RPMI8226 (cell line): ENCODE results near the gene SVIP.

ENCODE experiments used
- DNase-seq: peaks from one replicate; pipeline ENCODE4 v3.0.0-alpha.2; 2015

Gene SVIP, protein sequence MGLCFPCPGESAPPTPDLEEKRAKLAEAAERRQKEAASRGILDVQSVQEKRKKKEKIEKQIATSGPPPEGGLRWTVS

DNA sequence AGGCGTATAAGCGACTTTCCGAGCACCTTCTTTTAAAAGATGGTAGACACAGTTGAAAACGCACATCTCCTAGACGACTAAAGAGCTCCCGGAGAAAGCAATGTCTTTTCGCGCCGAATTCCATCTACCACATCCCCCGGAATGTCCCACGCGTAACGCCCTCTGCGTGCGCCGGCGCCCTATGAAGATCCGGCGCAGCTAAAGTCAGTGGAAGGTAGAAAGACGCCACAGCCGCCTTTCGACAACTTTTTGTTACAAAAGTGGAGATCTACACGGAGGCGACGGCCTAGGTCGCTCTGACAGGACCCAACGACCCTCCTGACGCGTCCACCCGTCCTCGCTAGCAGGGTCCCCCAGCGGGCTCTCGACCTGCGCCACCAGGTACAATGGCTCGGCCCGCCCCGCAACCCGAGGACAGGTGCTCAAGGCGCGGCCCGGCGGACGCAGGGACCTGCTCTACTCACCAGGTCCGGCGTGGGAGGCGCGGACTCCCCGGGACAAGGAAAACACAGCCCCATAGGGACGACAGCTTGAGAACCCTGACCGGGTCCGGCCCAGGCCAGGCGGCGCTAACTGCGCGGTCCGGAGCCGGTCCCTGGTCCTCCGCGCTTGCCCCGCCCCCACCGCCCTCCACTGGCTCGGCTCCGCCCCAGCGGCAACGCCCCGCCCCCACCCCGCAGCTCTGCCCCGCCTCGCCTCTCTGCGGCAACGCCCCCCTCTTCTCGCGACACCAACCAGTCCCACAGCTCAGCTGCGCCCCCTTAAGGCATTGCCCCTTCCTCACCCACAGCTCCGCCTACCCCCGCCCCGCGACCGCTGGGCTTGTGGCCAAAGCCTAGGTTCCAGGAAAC, at the start of gene SVIP:
TSS of gene SVIP (minus strand) at position 571 of the 851 bp plus-strand sequence. CDS start at position 518, 53 bp downstream.
- peak; percentile 94 for DNase-seq

DNA sequence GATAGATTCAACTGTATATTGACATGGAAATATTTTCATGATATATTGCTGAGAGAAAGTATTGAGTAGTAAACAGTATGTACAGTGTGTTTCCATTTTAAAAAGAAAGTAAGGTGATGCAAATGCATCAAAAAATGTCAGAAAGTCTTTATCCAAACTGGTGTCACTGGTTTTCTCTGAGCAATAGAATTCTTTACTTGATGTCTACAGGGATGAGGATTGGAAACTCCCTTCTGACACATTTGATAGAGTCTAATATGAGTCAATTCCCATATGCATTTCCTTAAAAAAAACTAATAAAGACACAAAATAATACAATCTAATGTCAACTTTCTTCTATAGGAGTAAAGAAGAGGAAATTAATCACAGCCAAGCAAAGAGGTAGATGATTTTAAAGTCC, 49.0 kb upstream of the SVIP start:
- no peak for DNase-seq

DNA sequence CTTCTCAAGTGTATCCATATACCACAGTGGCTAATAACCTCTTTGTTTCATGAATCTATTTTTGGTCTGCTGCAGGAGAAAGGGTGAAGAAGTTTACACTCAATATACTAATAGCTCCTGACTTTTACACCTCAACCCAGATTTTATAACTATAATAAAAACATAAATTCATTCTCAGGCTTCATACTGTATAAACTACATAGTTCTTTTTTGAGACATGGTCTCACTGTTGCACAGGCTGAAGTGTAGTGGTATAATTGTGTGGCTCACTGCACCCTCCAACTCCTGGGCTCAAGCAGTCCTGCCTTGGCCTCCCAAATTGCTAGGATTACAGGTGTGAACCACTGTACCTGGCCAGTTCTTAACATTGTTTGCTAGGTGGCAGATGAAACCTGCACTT, 48.4 kb upstream of the SVIP start:
- DNase-seq = no peak

DNA sequence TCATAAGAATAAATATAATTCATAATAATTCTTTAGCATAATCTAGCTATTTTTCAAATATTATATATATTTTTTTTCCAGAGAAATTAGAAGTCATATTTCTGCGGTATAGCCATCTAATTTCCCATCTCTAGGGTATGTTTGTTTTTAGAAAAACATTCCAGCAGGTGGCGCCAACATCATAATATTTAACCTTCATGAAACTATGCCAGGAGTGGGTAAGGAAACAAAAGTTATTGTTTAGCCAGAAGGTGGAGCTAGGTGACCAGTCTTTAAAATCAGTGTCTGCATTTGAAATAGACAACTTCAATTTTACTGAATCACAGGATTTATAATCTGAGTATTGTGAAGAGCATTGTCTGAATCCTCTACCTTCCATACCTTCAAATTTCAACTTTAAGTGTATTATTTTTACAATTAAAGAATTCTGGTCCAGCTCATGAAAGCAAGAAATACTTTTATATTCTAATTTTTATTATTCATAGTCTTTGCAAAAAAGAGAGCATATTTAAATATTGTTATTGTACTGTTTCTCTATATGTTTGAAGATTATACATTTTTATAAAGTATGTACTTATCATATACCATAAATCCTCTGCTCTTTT, 46.4 kb upstream of the SVIP start:
- DNase-seq = peak; percentile 80

- no peak for DNase-seq
Measured at GRCh38 chr11:22869325-22869724, 39.7 kb upstream of the SVIP start.

GRCh38 chr11:22860241-22860640, 30.6 kb upstream of the SVIP start, which contains the start of gene CCDC179:
Gene CCDC179, minus strand, starts transcription at chr11:22860474. Its CDS starts 53 bp downstream, at chr11:22860421.
- no peak for DNase-seq

DNA sequence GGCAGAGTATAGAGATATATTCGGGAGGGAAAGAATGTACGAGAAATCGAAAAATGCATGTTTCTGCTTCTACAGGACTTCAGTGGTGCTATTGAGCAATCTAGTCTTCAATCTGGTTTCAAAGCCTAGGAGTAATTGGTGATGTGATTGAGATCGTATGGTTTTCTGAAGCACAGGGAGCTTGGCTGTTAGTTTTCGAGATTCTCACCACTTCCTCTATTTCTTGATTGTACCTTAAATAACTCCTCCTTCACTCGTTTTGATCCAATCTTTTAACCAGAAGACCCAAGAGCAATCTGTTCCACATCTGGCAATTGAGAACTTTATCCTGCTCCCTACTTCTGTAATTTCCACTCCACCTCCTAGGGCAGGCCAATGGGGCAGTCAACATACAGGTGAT, 30.2 kb upstream of the SVIP start:
- DNase-seq = no peak

GRCh38 chr11:22851477-22851876, 21.9 kb upstream of the SVIP start:
- DNase-seq = no peak

- no peak for DNase-seq
Measured at GRCh38 chr11:22846726-22847125, 17.1 kb upstream of the SVIP start.

- DNase-seq = no peak
Measured at GRCh38 chr11:22832315-22833015, 2.9 kb upstream of the SVIP start.

- no peak for DNase-seq
Measured at GRCh38 chr11:22830082-22830414, 447 bp upstream of the SVIP start.

- peak; percentile 26 for DNase-seq
Measured at GRCh38 chr11:22828373-22828772, 1.2 kb downstream of the SVIP start.

DNA sequence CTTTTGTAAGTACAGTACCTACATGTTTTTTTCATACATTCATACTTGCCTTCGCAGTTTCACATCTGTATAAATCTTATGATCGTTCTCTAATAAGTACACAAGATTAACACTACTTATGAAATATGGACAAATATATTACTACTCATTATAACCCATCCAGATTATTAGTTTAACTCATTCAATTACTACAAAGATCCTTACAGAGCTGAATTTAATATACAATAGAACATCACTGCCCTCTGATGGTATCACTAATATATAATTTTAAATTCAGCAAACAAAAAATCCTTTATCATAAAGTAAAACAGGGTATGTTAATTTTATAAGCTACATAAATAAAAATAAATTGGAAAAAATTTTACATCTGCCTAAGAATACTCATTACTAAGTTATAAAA, 7.4 kb downstream of the SVIP start:
- no peak for DNase-seq

DNA sequence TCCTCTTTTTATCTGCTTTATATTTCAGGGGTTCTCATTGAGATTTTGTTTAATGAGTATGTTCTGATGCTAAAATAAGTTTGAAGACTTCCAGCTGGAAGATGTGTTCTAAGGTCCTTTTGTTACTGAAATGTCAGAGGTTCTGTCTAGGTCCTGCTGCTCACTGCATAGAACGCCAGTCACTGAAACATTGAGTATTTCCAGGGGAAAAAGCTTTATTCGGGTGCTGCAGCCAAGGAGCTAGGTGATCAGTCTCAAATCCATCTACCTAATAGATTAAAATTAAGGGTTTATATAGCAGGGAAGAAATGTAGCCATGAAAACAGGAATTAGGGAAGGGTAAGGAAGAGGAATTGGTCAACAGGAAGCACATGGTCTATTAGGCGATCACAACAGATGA, 19.7 kb downstream of the SVIP start:
- no peak for DNase-seq

GRCh38 chr11:22808571-22809197, 20.9 kb downstream of the SVIP start:
- peak; percentile 73 for DNase-seq

DNA sequence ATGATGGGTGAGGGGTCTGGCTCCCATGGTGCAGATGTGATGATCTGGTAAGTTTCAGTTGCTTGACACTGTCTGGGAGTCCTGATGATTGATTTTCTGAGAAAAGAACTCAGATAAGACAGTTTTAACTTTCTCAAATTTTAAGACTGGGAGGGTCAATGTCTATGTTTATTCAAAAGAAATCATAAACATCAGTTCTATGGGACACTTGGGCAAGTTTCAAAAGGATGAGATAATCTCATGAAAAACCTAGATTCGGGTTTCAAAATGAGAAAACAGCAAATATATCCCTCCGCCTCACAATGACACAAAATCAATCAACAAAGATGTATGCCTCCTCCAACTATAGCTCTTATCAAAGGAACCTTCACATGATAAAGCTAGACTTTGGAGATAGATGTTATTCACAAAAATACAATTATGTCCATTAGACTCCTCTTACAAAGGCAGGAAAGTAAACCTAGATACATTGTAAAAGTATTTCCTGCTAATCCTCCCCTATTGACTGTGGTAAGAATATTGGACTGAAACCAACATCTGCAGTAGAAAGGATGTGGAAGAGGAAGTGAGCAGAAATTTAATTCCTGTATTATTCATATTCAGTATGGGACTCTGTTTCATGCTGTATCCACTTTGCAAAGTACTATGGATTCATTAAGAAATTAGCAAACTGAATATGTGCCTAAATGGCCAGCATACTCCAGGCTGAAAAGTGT, 21.6 kb downstream of the SVIP start:
- peak; percentile 47 for DNase-seq

GRCh38 chr11:22807391-22807790, 22.2 kb downstream of the SVIP start:
- no peak for DNase-seq

GRCh38 chr11:22802861-22803260, 26.7 kb downstream of the SVIP start:
- no peak for DNase-seq

- no peak for DNase-seq
Measured at GRCh38 chr11:22800482-22800881, 29.1 kb downstream of the SVIP start.

GRCh38 chr11:22798901-22799300, 30.7 kb downstream of the SVIP start:
- no peak for DNase-seq

GRCh38 chr11:22797047-22797446, 32.6 kb downstream of the SVIP start:
- DNase-seq = no peak

GRCh38 chr11:22795914-22796313, 33.7 kb downstream of the SVIP start:
- DNase-seq = no peak

DNA sequence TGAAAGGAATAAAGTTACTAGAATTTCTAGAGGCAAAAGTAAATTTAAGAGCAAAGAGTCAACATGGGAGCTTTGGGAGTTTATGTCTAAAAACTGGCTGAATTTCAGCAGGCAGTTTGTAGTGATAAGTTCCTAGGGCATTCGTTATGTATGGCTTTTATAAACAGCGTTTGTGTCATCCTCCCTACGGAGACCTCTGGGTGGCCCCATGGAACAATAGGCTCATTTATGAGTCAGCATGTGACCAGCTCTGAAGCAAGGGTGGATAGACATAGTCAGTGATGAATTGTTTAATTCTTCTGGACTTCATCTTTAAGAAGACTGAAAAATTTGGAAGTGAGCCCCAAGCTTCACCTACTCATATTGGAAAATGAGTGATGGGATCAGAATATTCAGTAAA, 37.1 kb downstream of the SVIP start:
- DNase-seq = no peak
